T-helper 1 cell treated with Interleukin-12 subunit alpha and Interleukin-12 subunit beta and Interleukin-4 antibody, amounts not matched to agents 30 ng/mL and 1 ng/mL, for 36 hours (primary cell): ENCODE data around the gene PEPD. TPM values are rescaled to one million over a fixed set of nuclear protein-coding genes. Genes with fewer than 3 reads are reported as not detected.

Source experiments
- intact Hi-C: fragments of 100-400 bp; cut with micrococcal nuclease; formaldehyde crosslinking; loops from one replicate; pipeline ENCODE4 v1.15.1; 2024
- total RNA-seq: library from RNA; stranded (reverse); gene quantifications from 2 replicates; pipeline ENCODE4 v1.2.3, GENCODE V29; 2022

Gene PEPD
- total RNA-seq, 1 donor from 2014 or later: 18.4 TPM

DNA sequence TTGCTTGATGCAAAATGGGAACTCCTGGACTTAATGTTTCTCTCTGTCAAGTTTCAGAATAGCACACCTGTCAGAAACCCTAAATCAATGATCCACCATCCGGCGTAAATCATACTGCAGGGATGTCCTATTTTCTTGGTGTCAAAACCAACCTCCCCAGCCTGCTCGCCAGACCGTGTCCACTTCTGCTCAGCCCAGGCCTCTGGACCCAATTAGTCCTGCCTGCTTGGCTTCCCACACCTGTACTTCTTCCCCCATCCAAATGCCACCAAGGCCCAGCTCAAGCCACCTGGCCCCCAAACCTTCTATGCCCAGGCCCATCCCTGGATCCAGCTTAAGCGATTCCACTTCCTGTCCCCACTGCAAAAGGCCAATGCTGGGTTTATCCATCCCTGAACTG lies 25.1 kb upstream of the PEPD start:
- intact Hi-C loops: no loop called here

DNA sequence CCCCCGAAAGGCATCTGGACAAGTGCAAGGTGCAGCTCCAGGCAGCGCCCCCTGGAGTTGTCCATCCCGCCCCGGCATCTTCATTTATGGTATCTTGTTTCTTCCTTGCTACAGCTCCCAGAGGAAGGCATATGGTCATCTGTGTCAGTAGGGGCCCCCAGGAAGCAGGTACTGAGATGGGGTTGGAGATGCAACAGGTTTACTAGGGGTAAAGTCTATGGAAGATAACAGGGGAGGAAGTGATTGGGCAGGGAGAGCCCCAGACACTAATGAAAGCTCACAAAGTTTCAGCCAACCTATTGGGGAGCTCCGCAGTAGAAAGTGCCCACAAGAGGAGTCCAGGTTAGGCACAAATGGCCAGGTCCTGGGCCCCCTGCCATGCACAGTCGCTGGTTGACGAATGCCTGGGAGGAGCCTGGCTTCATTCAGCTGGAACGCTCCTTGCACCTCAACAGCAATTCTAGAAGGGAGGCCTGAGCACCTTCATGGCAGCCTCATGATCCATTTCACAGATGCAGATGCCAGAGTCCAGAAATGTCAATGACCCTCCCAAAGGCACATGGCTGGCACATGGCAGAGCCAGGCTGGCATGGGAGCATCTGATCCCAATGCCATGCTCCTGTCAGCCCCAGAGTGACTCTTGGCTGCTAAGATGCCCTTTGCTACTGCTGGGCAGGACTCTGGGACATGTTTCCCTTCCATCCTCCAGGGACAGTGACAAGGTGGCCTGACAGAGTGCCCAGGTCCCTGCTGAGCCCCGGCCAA lies 23.8 kb upstream of the PEPD start:
- intact Hi-C loops: no loop called here

DNA sequence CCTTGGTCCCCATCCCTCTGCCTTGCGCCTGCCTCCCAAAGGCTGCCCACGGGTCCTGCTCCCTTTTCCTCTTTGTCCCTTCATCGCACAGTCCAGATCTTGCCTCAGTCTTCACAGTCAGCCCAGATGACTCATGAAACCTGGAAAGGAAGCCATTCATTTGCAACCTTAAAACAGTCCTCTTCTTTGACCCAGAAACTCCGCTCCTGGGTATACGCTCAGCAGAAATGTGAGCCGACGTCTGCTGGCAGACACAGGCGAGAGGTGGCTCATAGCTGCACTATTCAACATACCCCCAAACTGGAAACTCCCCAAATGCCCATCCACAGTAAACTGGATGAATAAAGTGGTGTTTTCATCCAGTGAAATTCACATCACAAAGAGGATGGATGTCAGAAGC lies 13.6 kb upstream of the PEPD start:
- intact Hi-C loops: no loop called here

DNA sequence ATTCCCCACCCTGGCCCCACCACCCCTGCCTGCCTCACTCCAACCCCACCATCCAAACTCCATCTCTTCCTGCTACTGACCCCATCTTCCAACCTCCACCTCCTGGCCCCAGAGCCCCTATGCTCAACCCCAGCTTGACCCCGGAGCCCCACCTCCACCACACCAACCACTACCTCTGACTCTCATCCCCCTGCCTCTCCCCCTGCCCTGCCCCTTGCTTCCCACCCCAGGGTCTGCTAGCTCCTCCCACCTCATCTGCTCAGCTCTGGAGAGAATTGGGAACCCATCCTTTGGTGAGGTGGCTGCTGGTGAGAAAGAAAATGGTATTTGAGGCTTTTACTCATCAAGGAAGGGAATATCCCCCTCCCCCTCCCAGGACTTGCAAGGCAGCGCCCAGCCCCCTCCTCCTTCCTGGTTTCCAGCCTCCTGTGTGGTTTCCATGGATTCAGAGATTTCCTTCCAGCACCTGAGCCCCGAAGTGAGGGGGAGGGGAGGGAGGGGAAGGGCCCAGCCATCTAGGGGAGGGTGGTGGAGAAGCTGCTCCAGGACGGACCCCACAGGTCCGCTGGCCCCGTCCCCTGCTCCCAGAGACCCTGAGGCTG lies 11.4 kb upstream of the PEPD start:
- intact Hi-C loops: no loop called here

DNA sequence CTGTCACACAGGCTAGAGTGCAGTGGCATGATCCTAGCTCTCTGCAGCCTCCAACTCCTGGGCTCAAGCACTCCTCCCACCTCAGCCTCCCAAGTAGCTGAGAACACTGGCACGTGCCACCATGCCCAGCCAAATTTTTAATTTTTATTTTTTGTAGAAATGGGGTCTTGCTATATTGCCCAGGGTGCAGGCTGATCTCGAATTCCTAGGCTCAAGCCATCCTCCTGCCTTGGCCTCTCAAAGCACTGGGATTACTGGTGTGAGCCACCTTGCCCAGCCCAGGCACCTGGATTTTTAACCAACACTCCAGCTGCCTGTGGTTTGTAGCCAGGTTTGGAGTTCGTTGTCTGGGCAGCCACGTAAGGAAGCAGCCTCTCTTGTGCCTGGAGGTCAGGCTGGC lies 9.3 kb upstream of the PEPD start:
- intact Hi-C loops: no loop called here

DNA sequence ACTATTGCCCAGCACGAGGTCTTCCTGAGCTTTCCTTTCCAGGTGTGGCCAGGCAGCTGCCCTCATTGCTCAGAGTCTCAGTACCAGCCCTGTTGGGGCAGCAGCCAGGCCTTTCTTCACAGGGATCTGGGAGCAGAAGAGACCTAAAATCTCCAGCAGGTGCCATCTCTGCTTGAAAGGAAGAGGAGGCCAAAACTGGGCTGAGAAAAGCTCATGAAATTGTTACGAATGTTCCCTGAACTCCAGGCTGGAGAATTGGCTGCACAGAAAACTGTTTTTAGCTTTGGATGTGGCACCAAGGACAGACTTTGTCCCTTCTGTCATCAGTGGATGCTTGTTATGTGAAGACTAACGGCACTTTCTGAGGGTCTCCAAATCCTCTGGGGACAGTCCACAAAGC lies 8.7 kb upstream of the PEPD start:
- intact Hi-C loops: no loop called here

DNA sequence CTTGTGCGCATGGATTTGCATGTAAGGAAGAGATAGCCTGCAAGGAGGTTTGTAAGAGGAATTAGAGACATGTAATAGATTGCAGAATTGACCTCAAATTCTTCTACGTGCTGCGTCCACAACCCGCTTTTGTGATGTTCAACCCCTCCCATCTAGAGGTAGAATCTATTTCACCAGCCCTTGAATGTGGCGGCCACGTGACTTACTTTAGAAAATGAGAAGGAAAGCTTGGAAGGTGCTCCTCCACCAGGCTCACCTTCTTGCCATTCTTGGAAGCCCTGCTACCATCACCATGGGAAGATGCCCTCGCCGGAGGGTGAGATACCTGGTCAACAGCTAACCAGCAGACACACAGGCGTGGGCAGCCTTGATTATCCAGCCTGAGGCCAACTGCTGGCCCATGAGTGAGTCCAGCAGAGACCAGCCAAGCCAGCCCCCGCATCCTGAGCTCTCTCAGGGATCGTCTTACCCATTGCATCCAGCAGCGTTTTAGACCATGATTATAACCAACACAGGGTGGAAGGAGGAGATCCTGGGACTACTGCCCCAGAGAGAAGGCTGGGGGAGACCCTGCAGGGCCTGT lies 7.6 kb upstream of the PEPD start:
- intact Hi-C loops: loop anchor here (10.0 kb wide), 1 partner anchor 154 kb away; the partner anchor contains the start of gene CEBPG

DNA sequence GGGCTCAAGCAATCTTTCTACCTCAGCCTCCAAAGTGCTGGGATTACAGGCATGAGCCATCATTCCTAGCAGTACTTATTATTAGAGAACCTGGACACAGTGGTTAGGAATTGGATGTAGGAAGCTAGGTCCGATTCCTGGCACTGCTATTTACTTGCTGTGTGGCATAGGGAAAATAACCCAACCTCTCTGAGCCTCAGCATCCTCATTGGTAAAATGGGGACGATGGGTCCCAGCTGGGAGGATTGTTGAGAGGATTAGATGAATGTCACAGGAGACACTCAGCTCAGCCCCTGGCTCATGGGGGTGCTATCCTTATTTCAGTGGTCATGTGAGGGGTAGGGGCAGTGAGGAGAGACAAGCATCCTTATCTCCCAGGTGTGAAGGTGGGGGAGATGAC lies 6.8 kb upstream of the PEPD start:
- intact Hi-C loops: loop anchor here (10.0 kb wide), 1 partner anchor 154 kb away; the partner anchor contains the start of gene CEBPG

DNA sequence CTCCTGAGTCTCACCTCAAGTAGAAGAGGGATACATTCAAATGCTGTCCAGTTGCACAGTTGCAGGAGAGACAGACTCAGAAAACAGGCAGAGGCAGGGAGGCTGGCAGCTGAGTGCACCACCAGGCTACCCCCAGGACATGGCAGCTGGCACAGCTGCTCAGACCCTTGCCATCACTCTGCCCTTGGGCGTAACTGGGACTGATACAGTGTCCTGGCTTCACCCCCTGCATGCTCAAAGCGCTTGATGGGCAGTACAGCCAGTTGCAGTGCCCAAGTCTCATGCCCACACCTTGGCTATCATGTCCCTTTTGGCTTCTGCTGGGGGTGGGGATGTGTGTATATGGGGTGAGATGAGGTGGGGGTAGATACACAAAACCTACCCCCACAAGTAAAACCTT lies 5.5 kb upstream of the PEPD start:
- intact Hi-C loops: loop anchor here (10.0 kb wide), 1 partner anchor 152 kb away; the partner anchor contains the start of gene CEBPG

DNA sequence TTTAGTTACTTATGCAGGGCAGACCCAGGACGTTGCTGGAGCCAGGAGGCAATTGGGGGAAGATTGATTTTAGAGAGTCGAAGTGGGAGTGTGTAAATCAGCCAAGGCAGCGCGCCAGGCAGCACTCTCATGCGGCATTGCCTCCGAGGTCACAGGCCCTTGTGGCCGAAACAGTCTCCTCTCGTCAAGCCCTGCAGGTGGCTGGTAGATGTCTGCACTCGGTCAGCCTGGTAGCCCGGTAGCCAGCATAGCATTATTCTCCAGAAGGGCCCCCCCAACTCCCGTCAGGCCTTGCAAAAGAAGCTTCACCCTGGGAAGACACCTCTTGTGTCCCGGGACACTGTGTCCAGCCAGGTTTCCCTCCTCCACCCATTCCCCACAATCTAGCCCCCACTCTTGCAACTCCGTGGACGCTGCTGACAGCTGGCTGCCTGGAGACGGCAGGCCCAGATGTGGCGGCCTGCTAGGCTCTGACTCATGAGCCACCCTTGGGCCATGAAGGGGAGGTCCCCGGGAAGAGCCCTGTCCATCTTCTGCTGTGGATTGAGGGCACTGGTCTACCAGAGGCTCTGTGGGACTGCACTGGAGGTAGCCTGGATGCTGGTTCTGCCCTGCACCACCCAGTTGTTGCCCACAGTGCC lies 2.6 kb upstream of the PEPD start:
- intact Hi-C loops: loop anchor here (5.0 to 10.0 kb wide), 2 partner anchors 149 to 552 kb away; partner anchors contain the start of genes CEBPG, CEP89 and FAAP24

DNA sequence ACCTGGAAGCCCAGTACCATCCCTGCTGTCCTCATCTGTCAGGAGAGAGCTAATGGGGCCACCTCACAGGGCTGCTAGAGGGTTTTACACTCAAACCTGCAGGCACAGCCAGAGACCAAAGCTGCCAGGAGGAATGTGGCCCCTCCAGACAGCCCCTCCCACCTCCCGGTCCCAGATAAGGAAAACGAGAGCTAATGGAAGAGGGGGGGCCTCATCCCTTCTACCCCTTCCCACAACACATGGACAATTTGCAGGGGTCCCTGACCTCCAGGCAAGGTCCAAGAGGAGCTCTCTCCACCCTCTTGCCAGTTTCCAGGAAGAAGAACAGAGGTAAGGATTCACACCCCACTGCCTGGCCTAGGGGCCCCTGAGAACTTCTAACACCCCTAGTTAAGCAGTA lies 1.6 kb upstream of the PEPD start:
- intact Hi-C loops: loop anchor here (5.0 to 10.0 kb wide), 2 partner anchors 148 to 551 kb away; partner anchors contain the start of genes CEBPG, CEP89 and FAAP24

DNA sequence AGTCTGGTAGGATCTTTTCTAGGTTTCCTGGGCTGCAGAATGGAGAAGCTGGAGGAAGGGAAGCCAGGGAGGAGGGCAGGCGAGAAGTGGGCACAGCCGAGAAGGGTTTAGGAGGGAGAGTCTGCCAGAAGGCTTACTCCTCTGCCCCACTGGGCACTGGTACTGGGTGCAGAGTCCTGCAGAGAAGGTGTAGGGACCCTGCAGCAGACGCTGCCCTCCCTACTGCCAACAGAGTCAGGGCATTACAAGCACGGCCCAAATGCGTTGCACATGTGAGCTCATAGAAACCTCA lies 726 bp upstream of the PEPD start:
- intact Hi-C loops: loop anchor here (5.0 to 10.0 kb wide), 2 partner anchors 148 to 550 kb away; partner anchors contain the start of genes CEBPG, CEP89 and FAAP24

DNA sequence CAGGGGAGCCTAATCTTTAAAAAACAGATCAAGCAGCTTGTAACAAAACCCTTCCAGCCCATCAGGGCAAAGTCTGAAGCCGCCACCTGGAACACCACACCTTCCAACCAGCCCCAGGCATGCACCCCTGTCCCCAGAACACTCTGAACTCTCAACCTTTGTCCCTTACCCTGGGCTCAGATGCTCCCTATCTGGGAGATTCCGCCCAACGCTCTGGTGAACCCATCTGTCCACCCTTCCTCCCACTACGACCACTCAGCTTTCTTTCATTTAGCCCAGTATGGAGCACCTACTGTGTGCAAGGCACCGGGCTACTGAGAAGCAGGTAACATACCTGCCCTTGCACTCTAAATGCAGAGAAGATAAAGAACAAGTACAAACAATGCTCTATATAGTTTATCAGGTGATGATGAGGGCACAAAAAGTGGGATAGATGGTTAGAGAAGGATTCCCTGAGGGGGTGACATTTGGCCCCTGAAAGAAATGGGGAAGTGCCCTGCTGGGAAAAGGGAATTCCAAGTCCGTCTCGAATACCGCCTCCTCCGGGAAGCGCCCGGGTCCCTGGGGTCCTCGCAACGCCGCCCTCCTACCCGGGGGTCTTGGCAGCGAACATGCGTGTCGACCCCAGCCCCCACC lies 629 bp downstream of the PEPD start:
- intact Hi-C loops: loop anchor here (1.0 to 10.0 kb wide), 3 partner anchors 146 to 549 kb away; partner anchors contain the start of genes CEBPG, CEP89 and FAAP24

DNA sequence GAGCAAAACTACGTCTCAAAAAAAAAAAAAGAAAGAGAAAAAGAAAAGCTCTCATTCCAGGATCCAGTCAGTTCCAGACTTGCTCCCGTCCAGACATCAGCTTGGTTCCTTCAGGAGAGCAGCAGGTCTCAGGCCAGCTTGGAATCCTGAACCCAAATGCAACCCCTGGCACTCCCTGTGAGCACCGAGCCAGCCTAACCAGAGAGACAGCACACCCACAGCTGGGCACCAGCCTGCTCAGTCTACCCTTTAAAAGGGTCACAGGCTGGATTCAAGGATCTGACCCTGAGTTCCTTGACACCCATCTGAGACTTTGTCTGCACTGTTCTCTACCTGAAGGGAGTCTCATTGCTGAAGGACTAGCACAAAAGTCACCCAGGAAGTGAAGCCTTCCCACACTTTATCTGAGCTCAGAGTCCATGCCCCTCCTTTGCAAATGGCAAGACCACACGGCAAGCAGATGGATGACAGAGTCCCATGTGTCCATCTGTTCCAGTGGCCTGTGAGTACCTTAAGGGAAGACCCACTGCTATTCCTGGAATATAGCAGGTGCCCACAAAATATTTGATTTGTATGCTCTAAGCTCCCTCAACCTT lies 1.4 kb downstream of the PEPD start:
- intact Hi-C loops: loop anchor here (5.0 to 10.0 kb wide), 2 partner anchors 145 to 548 kb away; partner anchors contain the start of genes CEBPG, CEP89 and FAAP24

DNA sequence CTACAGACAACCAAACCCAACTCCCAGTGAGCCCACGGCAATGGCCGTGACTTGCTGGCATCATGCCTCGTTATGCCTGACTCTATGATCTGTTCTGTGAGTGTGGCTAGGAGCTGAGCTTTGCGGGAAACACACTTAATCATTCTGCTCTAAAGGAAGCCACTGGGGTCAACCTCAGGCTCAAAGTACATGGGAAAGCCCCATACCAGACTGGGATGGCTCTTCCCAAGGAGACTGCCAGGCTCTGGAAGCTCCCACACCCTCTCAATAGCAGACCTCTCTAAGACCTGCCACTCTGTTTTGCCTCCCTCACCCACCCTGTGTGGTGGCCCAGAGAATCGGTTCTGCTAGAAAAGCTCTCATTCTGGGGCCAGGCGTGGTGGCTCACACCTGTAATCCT lies 2.2 kb downstream of the PEPD start:
- intact Hi-C loops: no loop called here

DNA sequence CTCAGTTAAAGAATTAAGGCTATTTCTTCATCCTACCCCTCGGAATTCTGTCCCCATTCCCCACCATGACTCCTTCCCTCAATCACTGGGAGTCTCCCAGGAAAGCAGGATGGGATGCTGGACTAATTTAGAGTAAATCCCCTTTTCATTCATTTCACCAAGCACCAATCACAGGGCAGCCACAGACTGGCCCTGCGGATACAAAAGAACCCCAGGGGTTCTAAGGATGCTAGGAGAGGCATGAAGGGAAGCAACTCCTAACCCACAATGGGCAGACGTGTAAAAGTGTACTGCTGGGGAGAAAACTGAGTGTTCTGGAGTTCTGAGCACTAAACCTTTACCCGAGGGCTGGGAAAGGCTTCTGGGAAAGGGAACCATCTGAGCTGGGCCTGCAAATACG lies 3.0 kb downstream of the PEPD start:
- intact Hi-C loops: no loop called here

DNA sequence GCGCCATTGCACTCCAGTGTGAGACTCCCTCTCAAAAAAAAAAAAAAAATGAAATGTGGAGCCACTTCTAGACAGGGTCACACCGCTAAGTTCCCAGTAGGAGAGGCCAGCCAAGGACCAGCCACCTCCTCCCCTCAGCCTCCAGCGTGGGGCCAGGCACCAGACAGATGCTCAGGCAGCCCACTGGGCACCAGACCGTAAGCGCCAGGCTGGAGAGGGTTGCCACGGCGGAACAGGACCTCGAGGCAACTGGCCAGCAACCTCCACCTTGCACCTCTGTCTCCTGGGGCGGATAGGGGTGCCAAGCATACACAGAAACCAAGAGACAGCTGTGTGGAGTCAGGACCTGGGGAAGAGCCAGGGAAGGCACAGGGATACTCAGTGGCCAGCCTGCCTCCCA lies 3.7 kb downstream of the PEPD start:
- intact Hi-C loops: no loop called here

DNA sequence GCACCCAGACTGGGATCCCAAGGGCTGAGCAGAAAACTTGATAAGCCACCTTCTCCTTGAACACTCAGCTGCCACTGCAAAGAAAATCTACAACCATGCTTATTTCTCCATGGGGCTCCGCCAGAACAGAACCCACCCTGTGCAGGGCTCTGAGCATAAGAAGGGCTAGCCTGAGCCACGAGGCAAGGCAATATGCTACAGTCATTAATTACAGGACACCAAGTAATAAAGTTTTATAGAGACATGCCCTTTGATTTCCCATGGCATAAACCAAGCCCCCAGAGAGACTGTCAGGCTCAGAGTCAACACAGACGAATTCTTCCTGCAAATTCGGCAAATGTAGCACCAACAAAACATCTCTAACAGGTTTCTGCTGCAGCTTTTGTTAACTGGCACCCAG lies 5.7 kb downstream of the PEPD start:
- intact Hi-C loops: no loop called here

DNA sequence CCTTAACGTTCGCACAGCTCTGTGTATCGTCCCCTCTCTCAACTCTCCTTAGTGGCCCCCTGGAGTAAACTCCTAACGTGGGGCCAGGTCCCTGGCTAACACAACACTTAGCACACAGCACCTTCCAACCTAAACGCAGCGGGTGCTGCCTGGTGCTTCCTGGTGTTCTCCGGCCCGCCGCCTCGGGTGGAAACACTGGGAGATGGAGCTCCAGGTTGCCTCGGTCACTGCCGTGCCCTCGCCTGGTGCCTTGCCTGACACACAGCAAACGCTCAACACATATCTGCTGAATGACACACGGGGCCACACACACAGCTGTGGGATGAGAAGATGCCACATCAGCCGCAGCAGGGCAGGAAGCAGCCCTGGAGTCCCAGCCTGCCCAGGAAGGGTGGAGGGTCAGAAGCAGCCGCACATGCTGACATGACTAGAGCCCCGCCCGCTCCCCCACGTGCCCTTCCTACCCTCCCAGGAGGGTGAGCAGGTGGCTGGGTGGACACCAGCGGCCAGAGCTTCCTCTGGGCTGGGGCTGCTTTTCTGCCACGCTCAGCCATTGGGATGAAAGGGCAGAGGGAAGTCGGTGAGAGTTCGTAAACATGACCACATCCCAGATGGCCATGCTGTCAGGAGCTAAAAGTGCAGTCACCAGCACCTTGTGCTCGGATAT lies 6.6 kb downstream of the PEPD start:
- intact Hi-C loops: no loop called here

DNA sequence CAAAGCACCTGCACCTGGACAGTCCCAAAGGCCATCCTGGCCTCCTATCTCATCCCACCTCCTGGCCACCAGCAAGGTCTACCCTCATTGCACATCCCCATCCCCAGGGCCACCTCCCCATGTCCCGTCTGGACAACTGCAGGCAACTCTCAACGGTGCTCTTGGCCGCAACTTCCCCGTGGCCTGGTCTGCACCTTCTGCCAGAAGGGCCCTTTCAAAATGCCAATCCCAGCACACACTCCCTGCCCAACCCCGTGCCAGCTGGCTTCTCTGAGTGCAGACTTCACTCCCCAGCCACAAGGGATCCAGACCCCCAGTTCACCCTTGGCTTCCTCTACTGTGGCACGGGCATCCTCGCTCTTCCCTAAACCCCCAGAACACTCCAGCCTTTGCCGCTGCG lies 8.2 kb downstream of the PEPD start:
- intact Hi-C loops: no loop called here
